Cardiac fibroblast (primary cell): Measurements from ENCODE around the gene CD93.

Source experiments
- DNase-seq, 2 donors: peaks; one replicate each; pipeline versions ENCODE4 v3.0.0 to v3.0.0-alpha.2; 2010; ENCODE audit warnings: low read depth in 2 of 2
- H3K4me3 ChIP-seq, 2 donors: replicated peaks in 1 of 2; 1 replicate in 1 of 2; 2 replicates in 1 of 2; pipeline ENCODE4 v1.5.1; 2011; ENCODE audit warnings: low read depth in 2 of 2, low read length in 2 of 2, mild to moderate bottlenecking in 2 of 2, moderate library complexity in 1 of 2
- CTCF ChIP-seq: IDR thresholded peaks from one replicate; pipeline ENCODE4 v1.5.1; 2011; ENCODE audit warnings: low read depth, mild to moderate bottlenecking, low read length, inconsistent platforms

The CD93 gene

GRCh38 chr20:23115822-23116221 is 29.7 kb upstream of the CD93 start:
- no peak for TF ChIP-seq CTCF
- no peak overlapping the region for H3K4me3 ChIP-seq
- no peak for DNase-seq

- no peak for TF ChIP-seq CTCF
- no peak overlapping the region for H3K4me3 ChIP-seq
- no peak for DNase-seq
These were observed 28.4 kb upstream of the CD93 start for GRCh38 chr20:23114448-23115082.

- no peak overlapping the region for H3K4me3 ChIP-seq
- TF ChIP-seq CTCF = no peak
- DNase-seq = peak in 1 of 2 donors; percentile 47
These were observed 27.9 kb upstream of the CD93 start for GRCh38 chr20:23114018-23114417.

GRCh38 chr20:23112595-23112994 is 26.5 kb upstream of the CD93 start:
- H3K4me3 ChIP-seq = no peak overlapping the region
- no peak for TF ChIP-seq CTCF
- no peak for DNase-seq

- no peak for TF ChIP-seq CTCF
- no peak overlapping the region for H3K4me3 ChIP-seq
- DNase-seq = no peak
These were observed 25.8 kb upstream of the CD93 start for GRCh38 chr20:23111944-23112342.

- no peak overlapping the region for H3K4me3 ChIP-seq
- TF ChIP-seq CTCF = no peak
- no peak for DNase-seq
These were observed 25.3 kb upstream of the CD93 start for GRCh38 chr20:23111307-23111943.
